Smooth muscle cell (in vitro differentiated cells): Measurements from ENCODE around the gene SLIT3. TPM values are rescaled to one million over a fixed set of nuclear protein-coding genes. Genes with fewer than 3 reads are reported as not detected.
A peak's percentile ranks its signal among the peaks of the same experiment; 100 is the strongest.

ENCODE experiments used
- DNase-seq: peaks from one replicate; lab custom pipeline; 2025; ENCODE audit not compliant: unreplicated experiment; lab: John Stamatoyannopoulos, UW
- H2AFZ ChIP-seq: fragments of 200-600 bp; sonication (generic); 2 replicates; pipeline ENCODE4 v1.6.0; 2016; ENCODE audit warnings: antibody characterized with exemption, low read depth, mild to moderate bottlenecking
- H3F3A ChIP-seq: fragments of 200-600 bp; sonication (generic); 2 replicates; pipeline ENCODE4 v1.6.0; 2017; ENCODE audit warnings: antibody characterized with exemption, low read depth
- H3K27ac ChIP-seq: fragments of 200-600 bp; sonication (generic); 2 replicates; pipeline ENCODE4 v1.5.1; 2016; ENCODE audit warnings: low read depth, mild to moderate bottlenecking
- H3K27me3 ChIP-seq: fragments of 200-600 bp; sonication (generic); 2 replicates; pipeline ENCODE4 v1.6.1; 2016; ENCODE audit warnings: low read depth, mild to moderate bottlenecking
- H3K36me3 ChIP-seq: fragments of 200-600 bp; sonication (generic); 2 replicates; pipeline ENCODE4 v1.5.1; 2016; ENCODE audit warnings: low read depth
- H3K4me1 ChIP-seq: fragments of 200-600 bp; sonication (generic); 2 replicates; pipeline ENCODE4 v1.5.1; 2016; ENCODE audit warnings: low read depth
- H3K4me2 ChIP-seq: fragments of 200-600 bp; sonication (generic); 2 replicates; pipeline ENCODE4 v1.6.0; 2016; ENCODE audit warnings: mild to moderate bottlenecking
- H3K4me3 ChIP-seq: fragments of 200-600 bp; sonication (generic); 2 replicates; pipeline ENCODE4 v1.5.1; 2016; ENCODE audit warnings: mild to moderate bottlenecking
- H3K79me2 ChIP-seq: fragments of 200-600 bp; sonication (generic); 2 replicates; pipeline ENCODE4 v1.6.0; 2016; ENCODE audit warnings: low read depth, mild to moderate bottlenecking
- H3K9ac ChIP-seq: fragments of 200-600 bp; sonication (generic); 2 replicates; pipeline ENCODE4 v1.6.0; 2016; ENCODE audit warnings: low read depth
- H3K9me3 ChIP-seq: fragments of 200-600 bp; sonication (generic); replicated peaks from 2 replicates; pipeline ENCODE4 v1.5.1; 2016; ENCODE audit warnings: low read depth
- H4K20me1 ChIP-seq: fragments of 200-600 bp; sonication (generic); 2 replicates; pipeline ENCODE4 v1.6.0; 2016; ENCODE audit warnings: low read depth
- WGBS: methylation state at CpG from one replicate; pipeline ENCODE4 v1.1.7; 2016; ENCODE audit warnings: low lambda C conversion rate; 5-methylcytosine and 5-hydroxymethylcytosine counted together
- polyA plus RNA-seq: library from polyadenylated mRNA; unstranded; fragments of >200 nt; fragmentation: Nextera tagmentation; extraction: Ambion mirVana; gene quantifications from 2 replicates; pipeline ENCODE4 v1.2.1, GENCODE V29; 2016
- total RNA-seq: library from RNA; depleted of rRNA; stranded (reverse); fragments of >200 nt; gene quantifications from 2 replicates; pipeline ENCODE4 v1.2.3, GENCODE V29; 2014
- TF ChIP-seq, protein P1 (sequence below): fragments of 200-600 bp; sonication (generic); IDR thresholded peaks from 2 replicates; pipeline ENCODE4 v1.5.1; 2017; ENCODE audit warnings: borderline replicate concordance, mild to moderate bottlenecking, antibody characterized with exemption; ENCODE audit not compliant: insufficient read depth, poor library complexity, severe bottlenecking

The SLIT3 gene
- total and polyA plus RNA-seq, 2 experiments from 2014 or later, result 25.4 to 29.5 TPM

DNA sequence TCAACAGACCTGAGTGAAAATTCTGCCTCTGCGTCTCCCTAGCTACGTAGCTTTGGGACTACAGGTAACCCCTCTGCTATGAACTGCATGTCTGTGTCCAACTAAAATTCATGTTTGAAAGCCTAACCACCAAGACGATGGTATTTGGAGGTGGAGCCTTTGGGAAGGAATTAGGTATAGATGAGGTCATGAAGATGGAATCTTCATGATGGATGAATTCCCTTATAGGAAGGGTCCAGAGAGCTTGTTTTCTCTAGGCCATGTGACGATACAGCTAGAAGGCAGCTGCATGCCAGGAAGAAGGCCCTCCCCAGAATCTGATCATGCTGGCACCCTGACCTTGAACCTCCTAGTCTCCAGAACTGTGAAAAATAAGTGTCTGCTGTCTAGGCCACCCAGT is 296.4 kb downstream of the SLIT3 start:
- WGBS, result 60% methylated on average over 4 of the region's 4 CpGs

DNA sequence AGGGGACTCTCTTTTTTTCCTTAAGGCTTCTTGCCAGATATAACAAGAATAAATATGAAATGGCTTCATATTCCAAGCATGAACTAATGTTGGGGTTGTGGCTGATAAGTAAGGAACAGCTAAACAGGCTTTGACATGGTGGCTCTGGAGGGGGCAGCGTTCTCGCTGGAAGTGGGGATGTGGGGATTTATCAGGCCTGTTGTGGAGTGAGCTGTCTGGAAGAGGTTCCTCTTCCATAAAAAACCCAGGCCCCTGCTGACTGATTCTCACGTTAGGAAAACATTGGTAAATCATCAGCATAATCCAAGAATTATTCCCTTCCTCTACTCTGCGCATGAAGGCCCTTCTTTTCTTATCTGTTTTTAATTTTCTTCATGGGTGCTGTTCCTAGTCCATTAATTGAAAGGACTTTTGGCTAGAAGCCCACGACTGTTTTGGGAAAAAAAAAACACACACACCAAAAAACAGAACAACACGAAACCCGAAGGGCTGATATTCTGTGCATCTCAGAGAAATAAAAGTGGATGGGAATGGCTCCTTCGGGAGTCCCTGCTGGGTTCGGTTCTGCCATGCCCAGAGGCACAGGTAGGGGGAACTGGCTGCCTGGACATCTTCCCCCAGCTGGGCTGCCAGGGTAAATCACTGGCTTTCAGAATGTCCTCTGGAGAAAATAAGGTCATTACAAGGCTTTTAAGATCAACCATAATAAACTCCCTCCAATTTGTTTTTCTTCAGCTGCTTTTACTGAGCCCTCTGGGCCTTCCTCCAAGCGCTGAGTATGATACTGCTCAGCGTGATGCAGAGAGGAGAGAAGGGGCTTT is 297.0 kb downstream of the SLIT3 start:
- Histone ChIP-seq H3K4me2 (peak overlapping the region; percentile 9), H3K9ac (no peak overlapping the region), H3K4me1 (peaks cover 13% of the 10 kb centered on the region), H3K4me3 (no peak overlapping the region), H3K79me2 (no peaks in the 10 kb centered on the region), H3K27ac (peak overlapping the region; percentile 25), H3K36me3 (no peaks in the 10 kb centered on the region), H3F3A (peaks cover 6% of the 10 kb centered on the region), H4K20me1 (peaks cover 6% of the 10 kb centered on the region), H3K9me3 (no peaks in the 10 kb centered on the region), H2AFZ (no peak overlapping the region), H3K27me3 (no peaks in the 10 kb centered on the region)
- TF ChIP-seq, protein P1, sequence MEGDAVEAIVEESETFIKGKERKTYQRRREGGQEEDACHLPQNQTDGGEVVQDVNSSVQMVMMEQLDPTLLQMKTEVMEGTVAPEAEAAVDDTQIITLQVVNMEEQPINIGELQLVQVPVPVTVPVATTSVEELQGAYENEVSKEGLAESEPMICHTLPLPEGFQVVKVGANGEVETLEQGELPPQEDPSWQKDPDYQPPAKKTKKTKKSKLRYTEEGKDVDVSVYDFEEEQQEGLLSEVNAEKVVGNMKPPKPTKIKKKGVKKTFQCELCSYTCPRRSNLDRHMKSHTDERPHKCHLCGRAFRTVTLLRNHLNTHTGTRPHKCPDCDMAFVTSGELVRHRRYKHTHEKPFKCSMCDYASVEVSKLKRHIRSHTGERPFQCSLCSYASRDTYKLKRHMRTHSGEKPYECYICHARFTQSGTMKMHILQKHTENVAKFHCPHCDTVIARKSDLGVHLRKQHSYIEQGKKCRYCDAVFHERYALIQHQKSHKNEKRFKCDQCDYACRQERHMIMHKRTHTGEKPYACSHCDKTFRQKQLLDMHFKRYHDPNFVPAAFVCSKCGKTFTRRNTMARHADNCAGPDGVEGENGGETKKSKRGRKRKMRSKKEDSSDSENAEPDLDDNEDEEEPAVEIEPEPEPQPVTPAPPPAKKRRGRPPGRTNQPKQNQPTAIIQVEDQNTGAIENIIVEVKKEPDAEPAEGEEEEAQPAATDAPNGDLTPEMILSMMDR, result peak; percentile 19
- 51% methylated on average over 11 of the region's 11 CpGs for WGBS
- DNase-seq, result peak; percentile 5

More for the DNA sequence above, 296.4 kb downstream of the SLIT3 start:
- Histone ChIP-seq H3K36me3 (no peaks in the 10 kb centered on the region), H3K9ac (no peak overlapping the region), H3K4me2 (peak overlapping the region; percentile 9), H3K27me3 (no peaks in the 10 kb centered on the region), H2AFZ (no peak overlapping the region), H3K4me3 (no peak overlapping the region), H3K79me2 (no peaks in the 10 kb centered on the region), H3K27ac (peak overlapping the region; percentile 25), H4K20me1 (peaks cover 6% of the 10 kb centered on the region), H3K9me3 (no peaks in the 10 kb centered on the region), H3K4me1 (peaks cover 13% of the 10 kb centered on the region), H3F3A (peaks cover 6% of the 10 kb centered on the region)
- no peak for DNase-seq
- TF ChIP-seq, protein P1, result no peak

DNA sequence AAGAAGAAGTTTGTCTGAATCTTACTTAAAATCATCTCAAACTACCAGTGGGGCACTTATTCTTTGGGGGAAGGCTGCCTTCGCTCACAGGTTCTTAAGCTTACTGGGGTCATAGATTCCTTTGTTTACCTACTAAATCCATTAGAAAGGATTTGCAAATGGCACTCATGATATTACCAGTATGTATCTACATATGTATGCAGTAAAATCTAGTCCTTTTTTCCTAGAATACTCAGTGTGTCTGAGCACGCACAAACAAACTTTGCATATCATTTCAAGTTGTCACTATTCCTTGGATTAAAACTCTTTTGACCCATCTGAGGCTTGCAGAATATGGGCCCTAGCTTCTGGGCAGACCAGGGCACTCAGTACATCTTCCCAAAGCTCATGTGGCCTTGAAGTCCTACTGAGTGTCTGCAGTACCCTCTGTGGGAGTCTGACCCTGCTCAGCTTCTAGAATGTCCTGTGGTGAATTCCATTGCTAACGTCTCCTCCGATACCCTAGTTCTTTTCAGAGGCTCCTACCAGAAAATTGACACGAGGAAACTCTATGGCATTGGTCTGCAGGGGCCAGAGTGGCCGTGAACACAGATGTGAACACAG is 297.9 kb downstream of the SLIT3 start:
- H3F3A ChIP-seq, result peaks cover 6% of the 10 kb centered on the region
- no peak overlapping the region for H3K4me3 ChIP-seq
- no peak overlapping the region for H2AFZ ChIP-seq
- H3K79me2 ChIP-seq, result no peaks in the 10 kb centered on the region
- no peaks in the 10 kb centered on the region for H3K27me3 ChIP-seq
- no peaks in the 10 kb centered on the region for H3K9me3 ChIP-seq
- H3K4me2 ChIP-seq, result no peak overlapping the region
- whole genome bisulfite sequencing, result 90% methylated on average over 6 of the region's 6 CpGs
- H4K20me1 ChIP-seq, result peaks cover 3% of the 10 kb centered on the region
- H3K27ac ChIP-seq, result peak overlapping the region; percentile 25
- H3K9ac ChIP-seq, result no peak overlapping the region
- no peaks in the 10 kb centered on the region for H3K36me3 ChIP-seq
- H3K4me1 ChIP-seq, result peaks cover 13% of the 10 kb centered on the region
- DNase-seq, result no peak
- TF ChIP-seq, protein P1, result no peak
